Liver (tissue), 9 donors: ENCODE results near the gene AP2S1. TPM values are rescaled to one million over a fixed set of nuclear protein-coding genes. Genes with fewer than 3 reads are reported as not detected.
A peak's percentile ranks its signal among the peaks of the same experiment; 100 is the strongest.

Experiments used
- DNase-seq: peaks from one replicate; pipeline ENCODE4 v3.0.0-alpha.2; 2017; ENCODE audit warnings: low spot score
- H3K27ac ChIP-seq, 2 donors: one replicate each; pipeline ENCODE4 v1.7.0; 2013; ENCODE audit warnings: inconsistent platforms in 2 of 2, low read length in 2 of 2, control low read depth in 1 of 2, low read depth in 1 of 2, mild to moderate bottlenecking in 1 of 2
- H3K27me3 ChIP-seq, 4 donors: one replicate each; pipeline versions ENCODE4 v1.6.1 to v1.7.0; 2013; ENCODE audit warnings: low read length in 3 of 4, inconsistent platforms in 1 of 4, mild to moderate bottlenecking in 1 of 4, moderate library complexity in 1 of 4; ENCODE audit not compliant: control insufficient read depth in 4 of 4, insufficient read depth in 4 of 4
- H3K36me3 ChIP-seq, 4 donors: one replicate each; pipeline versions ENCODE4 v1.6.1 to v1.7.0; 2013; ENCODE audit warnings: low read length in 3 of 4, mild to moderate bottlenecking in 3 of 4, low read depth in 1 of 4, moderate library complexity in 1 of 4; ENCODE audit not compliant: control insufficient read depth in 4 of 4, insufficient read depth in 3 of 4
- H3K4me1 ChIP-seq, 4 donors: one replicate each; pipeline versions ENCODE4 v1.6.1 to v1.7.0; 2013; ENCODE audit warnings: low read length in 3 of 4, mild to moderate bottlenecking in 3 of 4, moderate library complexity in 1 of 4; ENCODE audit not compliant: control insufficient read depth in 4 of 4, insufficient read depth in 4 of 4
- H3K4me3 ChIP-seq, 3 donors: one replicate each; pipeline versions ENCODE4 v1.6.1 to v1.7.0; 2013; ENCODE audit warnings: low read length in 3 of 3, control low read depth in 1 of 3, low read depth in 1 of 3, mild to moderate bottlenecking in 1 of 3
- H3K9ac ChIP-seq, 2 donors: one replicate each; pipeline ENCODE4 v1.7.0; 2013; ENCODE audit warnings: low read length in 2 of 2, mild to moderate bottlenecking in 2 of 2, moderate library complexity in 2 of 2, control low read depth in 1 of 2, low read depth in 1 of 2
- H3K9me3 ChIP-seq, 4 donors: one replicate each; pipeline versions ENCODE4 v1.6.1 to v1.7.0; 2013; ENCODE audit warnings: low read length in 3 of 4; ENCODE audit not compliant: control insufficient read depth in 4 of 4
- EGR1 ChIP-seq, 2 donors: IDR thresholded peaks; 2 replicates each; pipeline ENCODE4 v1.6.1; 2016 to 2018; ENCODE audit warnings: antibody characterized with exemption in 2 of 2, low read depth in 2 of 2
- FOXA1 ChIP-seq: IDR thresholded peaks from 2 replicates; pipeline ENCODE4 v1.6.1; 2016; ENCODE audit warnings: antibody characterized with exemption
- FOXA2 ChIP-seq: IDR thresholded peaks from 2 replicates; pipeline ENCODE4 v1.6.1; 2016; ENCODE audit warnings: antibody characterized with exemption
- HNF4A ChIP-seq, 2 donors: conservative IDR thresholded peaks; 2 replicates each; pipeline ENCODE4 v1.6.1; 2016; ENCODE audit warnings: antibody characterized with exemption in 2 of 2, mild to moderate bottlenecking in 2 of 2
- JUND ChIP-seq, 2 donors: IDR thresholded peaks; 2 replicates each; pipeline ENCODE4 v1.6.1; 2016; ENCODE audit warnings: antibody characterized with exemption in 2 of 2
- MAX ChIP-seq: IDR thresholded peaks from 2 replicates; pipeline ENCODE4 v1.6.1; 2016; ENCODE audit warnings: antibody characterized with exemption
- NR2F2 ChIP-seq: IDR thresholded peaks from 2 replicates; pipeline ENCODE4 v1.6.1; 2016; ENCODE audit warnings: antibody characterized with exemption
- RAD21 ChIP-seq, 2 donors: IDR thresholded peaks; 2 replicates each; pipeline ENCODE4 v1.6.1; 2016; ENCODE audit warnings: antibody characterized with exemption in 2 of 2, mild to moderate bottlenecking in 2 of 2
- RXRA ChIP-seq, 2 donors: IDR thresholded peaks; 2 replicates each; pipeline ENCODE4 v1.6.1; 2017 to 2018; ENCODE audit warnings: antibody characterized with exemption in 2 of 2, mild to moderate bottlenecking in 1 of 2
- SP1 ChIP-seq: IDR thresholded peaks from 2 replicates; pipeline ENCODE4 v1.6.1; 2018; ENCODE audit warnings: antibody characterized with exemption, mild to moderate bottlenecking
- TAF1 ChIP-seq: conservative IDR thresholded peaks from 2 replicates; pipeline ENCODE4 v1.6.1; 2016; ENCODE audit warnings: antibody characterized with exemption, mild to moderate bottlenecking
- YY1 ChIP-seq: IDR thresholded peaks from 2 replicates; pipeline ENCODE4 v1.6.1; 2016; ENCODE audit warnings: antibody characterized with exemption, mild to moderate bottlenecking
- WGBS: extraction: QIAGEN DNeasy Blood & Tissue Kit; methylation state at CpG from one replicate; pipeline ENCODE4 v1.1.7; 2013; 5-methylcytosine and 5-hydroxymethylcytosine counted together
- polyA plus RNA-seq, 2 donors: library from polyadenylated mRNA; stranded (reverse) in 1 of 2; unstranded in 1 of 2; fragments of 200-250 nt in 1 of 2; fragments of >200 nt in 1 of 2; fragmentation: Nextera tagmentation in 1 of 2; extraction: Ambion mirVana in 1 of 2; gene quantifications; one replicate each; pipeline versions ENCODE4 v1.2.1 to v1.2.3, GENCODE V29; 2013 to 2015
- total RNA-seq, 2 donors: library from RNA; depleted of rRNA; stranded (reverse); fragments of >200 nt; gene quantifications; one replicate each; pipeline ENCODE4 v1.2.3, GENCODE V29; 2014
- TF ChIP-seq, protein P1 (sequence below): IDR thresholded peaks from 2 replicates; pipeline ENCODE4 v1.6.1; 2016; ENCODE audit warnings: antibody characterized with exemption
- TF ChIP-seq, protein P2 (sequence below): fragments of 150-350 bp; IDR thresholded peaks from 2 replicates; pipeline ENCODE4 v1.5.1; 2017; ENCODE audit warnings: improper control_type of control experiment, low read depth, low read length; ENCODE audit not compliant: missing input control
- TF ChIP-seq, protein P3 (sequence below): IDR thresholded peaks from 2 replicates; pipeline ENCODE4 v1.6.1; 2016; ENCODE audit warnings: antibody characterized with exemption
- TF ChIP-seq, protein P4 (sequence below): IDR thresholded peaks from 2 replicates; pipeline ENCODE4 v1.6.1; 2016; ENCODE audit warnings: antibody characterized with exemption, mild to moderate bottlenecking
- donor health status: healthy.
- donor health status: healthy.
- donor health status: healthy.
- donor health status: healthy.
- donor health status: healthy.

The AP2S1 gene
- total and polyA plus RNA-seq, 4 donors: 28.3 to 168 (median 79.0) TPM

GRCh38 chr19:46892252-46893179 is 41.9 kb upstream of the AP2S1 start:
- Histone ChIP-seq H3K4me1 (peaks cover 6 to 38% (median 28%) of the 10 kb centered on the region in 4 donors), H3K27ac (peak overlapping the region; percentile 14 to 90), H3K9ac (no peak overlapping the region), H3K36me3 (no peaks in the 10 kb centered on the region), H3K9me3 (no peaks in the 10 kb centered on the region), H3K4me3 (no peak overlapping the region), H3K27me3 (no peaks in the 10 kb centered on the region)
- TF ChIP-seq HNF4A (conservative IDR thresholded peaks at IDR 0.05): no peak
- no peak for TF ChIP-seq FOXA2
- TF ChIP-seq YY1: no peak
- TF ChIP-seq, protein P1, sequence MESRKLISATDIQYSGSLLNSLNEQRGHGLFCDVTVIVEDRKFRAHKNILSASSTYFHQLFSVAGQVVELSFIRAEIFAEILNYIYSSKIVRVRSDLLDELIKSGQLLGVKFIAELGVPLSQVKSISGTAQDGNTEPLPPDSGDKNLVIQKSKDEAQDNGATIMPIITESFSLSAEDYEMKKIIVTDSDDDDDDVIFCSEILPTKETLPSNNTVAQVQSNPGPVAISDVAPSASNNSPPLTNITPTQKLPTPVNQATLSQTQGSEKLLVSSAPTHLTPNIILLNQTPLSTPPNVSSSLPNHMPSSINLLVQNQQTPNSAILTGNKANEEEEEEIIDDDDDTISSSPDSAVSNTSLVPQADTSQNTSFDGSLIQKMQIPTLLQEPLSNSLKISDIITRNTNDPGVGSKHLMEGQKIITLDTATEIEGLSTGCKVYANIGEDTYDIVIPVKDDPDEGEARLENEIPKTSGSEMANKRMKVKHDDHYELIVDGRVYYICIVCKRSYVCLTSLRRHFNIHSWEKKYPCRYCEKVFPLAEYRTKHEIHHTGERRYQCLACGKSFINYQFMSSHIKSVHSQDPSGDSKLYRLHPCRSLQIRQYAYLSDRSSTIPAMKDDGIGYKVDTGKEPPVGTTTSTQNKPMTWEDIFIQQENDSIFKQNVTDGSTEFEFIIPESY: no peak
- TF ChIP-seq, protein P2, sequence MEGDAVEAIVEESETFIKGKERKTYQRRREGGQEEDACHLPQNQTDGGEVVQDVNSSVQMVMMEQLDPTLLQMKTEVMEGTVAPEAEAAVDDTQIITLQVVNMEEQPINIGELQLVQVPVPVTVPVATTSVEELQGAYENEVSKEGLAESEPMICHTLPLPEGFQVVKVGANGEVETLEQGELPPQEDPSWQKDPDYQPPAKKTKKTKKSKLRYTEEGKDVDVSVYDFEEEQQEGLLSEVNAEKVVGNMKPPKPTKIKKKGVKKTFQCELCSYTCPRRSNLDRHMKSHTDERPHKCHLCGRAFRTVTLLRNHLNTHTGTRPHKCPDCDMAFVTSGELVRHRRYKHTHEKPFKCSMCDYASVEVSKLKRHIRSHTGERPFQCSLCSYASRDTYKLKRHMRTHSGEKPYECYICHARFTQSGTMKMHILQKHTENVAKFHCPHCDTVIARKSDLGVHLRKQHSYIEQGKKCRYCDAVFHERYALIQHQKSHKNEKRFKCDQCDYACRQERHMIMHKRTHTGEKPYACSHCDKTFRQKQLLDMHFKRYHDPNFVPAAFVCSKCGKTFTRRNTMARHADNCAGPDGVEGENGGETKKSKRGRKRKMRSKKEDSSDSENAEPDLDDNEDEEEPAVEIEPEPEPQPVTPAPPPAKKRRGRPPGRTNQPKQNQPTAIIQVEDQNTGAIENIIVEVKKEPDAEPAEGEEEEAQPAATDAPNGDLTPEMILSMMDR: no peak
- TF ChIP-seq FOXA1: no peak
- TF ChIP-seq, protein P3, sequence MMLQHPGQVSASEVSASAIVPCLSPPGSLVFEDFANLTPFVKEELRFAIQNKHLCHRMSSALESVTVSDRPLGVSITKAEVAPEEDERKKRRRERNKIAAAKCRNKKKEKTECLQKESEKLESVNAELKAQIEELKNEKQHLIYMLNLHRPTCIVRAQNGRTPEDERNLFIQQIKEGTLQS: no peak
- no peak for TF ChIP-seq RXRA (IDR thresholded peaks at IDR 0.05)
- no peak for TF ChIP-seq NR2F2
- TF ChIP-seq EGR1 (IDR thresholded peaks at IDR 0.05; ENCODE audit: low read depth in 2 of 2): no peak
- no peak for TF ChIP-seq MAX
- TF ChIP-seq SP1: no peak
- TF ChIP-seq, protein P4, sequence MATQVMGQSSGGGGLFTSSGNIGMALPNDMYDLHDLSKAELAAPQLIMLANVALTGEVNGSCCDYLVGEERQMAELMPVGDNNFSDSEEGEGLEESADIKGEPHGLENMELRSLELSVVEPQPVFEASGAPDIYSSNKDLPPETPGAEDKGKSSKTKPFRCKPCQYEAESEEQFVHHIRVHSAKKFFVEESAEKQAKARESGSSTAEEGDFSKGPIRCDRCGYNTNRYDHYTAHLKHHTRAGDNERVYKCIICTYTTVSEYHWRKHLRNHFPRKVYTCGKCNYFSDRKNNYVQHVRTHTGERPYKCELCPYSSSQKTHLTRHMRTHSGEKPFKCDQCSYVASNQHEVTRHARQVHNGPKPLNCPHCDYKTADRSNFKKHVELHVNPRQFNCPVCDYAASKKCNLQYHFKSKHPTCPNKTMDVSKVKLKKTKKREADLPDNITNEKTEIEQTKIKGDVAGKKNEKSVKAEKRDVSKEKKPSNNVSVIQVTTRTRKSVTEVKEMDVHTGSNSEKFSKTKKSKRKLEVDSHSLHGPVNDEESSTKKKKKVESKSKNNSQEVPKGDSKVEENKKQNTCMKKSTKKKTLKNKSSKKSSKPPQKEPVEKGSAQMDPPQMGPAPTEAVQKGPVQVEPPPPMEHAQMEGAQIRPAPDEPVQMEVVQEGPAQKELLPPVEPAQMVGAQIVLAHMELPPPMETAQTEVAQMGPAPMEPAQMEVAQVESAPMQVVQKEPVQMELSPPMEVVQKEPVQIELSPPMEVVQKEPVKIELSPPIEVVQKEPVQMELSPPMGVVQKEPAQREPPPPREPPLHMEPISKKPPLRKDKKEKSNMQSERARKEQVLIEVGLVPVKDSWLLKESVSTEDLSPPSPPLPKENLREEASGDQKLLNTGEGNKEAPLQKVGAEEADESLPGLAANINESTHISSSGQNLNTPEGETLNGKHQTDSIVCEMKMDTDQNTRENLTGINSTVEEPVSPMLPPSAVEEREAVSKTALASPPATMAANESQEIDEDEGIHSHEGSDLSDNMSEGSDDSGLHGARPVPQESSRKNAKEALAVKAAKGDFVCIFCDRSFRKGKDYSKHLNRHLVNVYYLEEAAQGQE: no peak
- no peak for TF ChIP-seq JUND (IDR thresholded peaks at IDR 0.05)
- no peak for TF ChIP-seq RAD21 (IDR thresholded peaks at IDR 0.05)
- no peak for TF ChIP-seq TAF1
- no peak for DNase-seq
- WGBS: 96% methylated on average over 11 of the region's 11 CpGs
